SU-DHL-6 (cell line): ENCODE results near the gene LZTR1.

Experiments
- H2AFZ ChIP-seq: fragments of 200-600 bp; sonication (generic); 2 replicates; pipeline ENCODE4 v1.6.1; 2014; ENCODE audit warnings: low read depth, mild to moderate bottlenecking, moderate library complexity, mixed read lengths, antibody characterized with exemption, low read length; ENCODE audit not compliant: severe bottlenecking
- H3F3A ChIP-seq: fragments of 200-600 bp; shearing (Covaris generic); 2 replicates; pipeline ENCODE4 v1.6.0; 2016; ENCODE audit warnings: antibody characterized with exemption, mild to moderate bottlenecking; ENCODE audit not compliant: insufficient read depth
- H3K27ac ChIP-seq: fragments of 200-600 bp; sonication (generic); 2 replicates; pipeline ENCODE4 v1.5.1; 2016; ENCODE audit warnings: low read depth, mild to moderate bottlenecking, low read length, moderate library complexity, mixed read lengths
- H3K27me3 ChIP-seq: fragments of 200-600 bp; sonication (generic), shearing (Covaris generic); 2 replicates; pipeline ENCODE4 v1.6.0; 2014; ENCODE audit warnings: mild to moderate bottlenecking, low read length
- H3K36me3 ChIP-seq: fragments of 200-600 bp; sonication (generic); 2 replicates; pipeline ENCODE4 v1.6.1; 2014; ENCODE audit warnings: mild to moderate bottlenecking, low read length, mixed read lengths
- H3K4me2 ChIP-seq: fragments of 300-600, 200-600 bp; shearing (Covaris generic), sonication (generic); 2 replicates; pipeline ENCODE4 v1.6.0; 2014; ENCODE audit warnings: low read length, low read depth, mild to moderate bottlenecking; ENCODE audit not compliant: poor library complexity, severe bottlenecking
- H3K4me3 ChIP-seq: fragments of 200-600 bp; sonication (generic); 2 replicates; pipeline ENCODE4 v1.5.1; 2014; ENCODE audit warnings: antibody characterized with exemption, low read length, mild to moderate bottlenecking, mixed read lengths; ENCODE audit not compliant: insufficient read depth, poor library complexity, severe bottlenecking
- H3K79me2 ChIP-seq: fragments of 200-600 bp; sonication (generic); 2 replicates; pipeline ENCODE4 v1.6.1; 2014; ENCODE audit warnings: mild to moderate bottlenecking, low read length, moderate library complexity; ENCODE audit not compliant: insufficient read depth
- H3K9ac ChIP-seq: fragments of 200-600 bp; sonication (generic); 2 replicates; pipeline ENCODE4 v1.7.0; 2014; ENCODE audit warnings: mild to moderate bottlenecking, low read length
- H3K9me2 ChIP-seq: fragments of 200-600 bp; sonication (generic); replicated peaks from 2 replicates; pipeline ENCODE4 v1.6.1; 2014; ENCODE audit warnings: low read length; ENCODE audit not compliant: insufficient read depth
- H3K9me3 ChIP-seq: fragments of 200-600 bp; sonication (generic); 2 replicates; pipeline ENCODE4 v1.6.1; 2014; ENCODE audit warnings: low read length, mixed read lengths; ENCODE audit not compliant: insufficient read depth
- H4K20me1 ChIP-seq: fragments of 200-600 bp; sonication (generic); 2 replicates; pipeline ENCODE4 v1.6.1; 2014; ENCODE audit warnings: low read depth, mild to moderate bottlenecking, antibody characterized with exemption, low read length, moderate library complexity, mixed read lengths
- CTCF ChIP-seq: fragments of 200-600 bp; sonication (generic); IDR thresholded peaks from one replicate; pipeline ENCODE4 v1.5.1; 2017; ENCODE audit warnings: antibody characterized with exemption, mild to moderate bottlenecking, low read length, moderate library complexity; ENCODE audit not compliant: insufficient read depth, poor library complexity, severe bottlenecking
- EZH2phosphoT487 ChIP-seq: fragments of 200-600 bp; sonication (generic), shearing (Covaris generic); conservative IDR thresholded peaks from 2 replicates; pipeline ENCODE4 v1.6.1; 2018; ENCODE audit warnings: mild to moderate bottlenecking, antibody characterized with exemption, low read length, moderate library complexity, mixed read lengths

Gene LZTR1

GRCh38 chr22:20952544-20953341 lies 29.4 kb upstream of the LZTR1 start:
- H4K20me1 ChIP-seq = no peaks in the 10 kb centered on the region

GRCh38 chr22:20953342-20953608 lies 28.8 kb upstream of the LZTR1 start:
- H3K9me2 ChIP-seq = no peaks in the 10 kb centered on the region
- no peaks in the 10 kb centered on the region for H3K9me3 ChIP-seq
- H3F3A ChIP-seq = no peaks in the 10 kb centered on the region
- no peaks in the 10 kb centered on the region for H3K27me3 ChIP-seq
- H3K4me3 ChIP-seq = no peak overlapping the region
- no peaks in the 10 kb centered on the region for H3K36me3 ChIP-seq
- H3K4me2 ChIP-seq = no peak overlapping the region
- no peaks in the 10 kb centered on the region for H4K20me1 ChIP-seq
- no peak overlapping the region for H3K27ac ChIP-seq
- H3K9ac ChIP-seq = no peak overlapping the region
- TF ChIP-seq EZH2phosphoT487 (no peak), CTCF (no peak)
- no peak overlapping the region for H2AFZ ChIP-seq
- H3K79me2 ChIP-seq = peaks cover 7% of the 10 kb centered on the region

More at GRCh38 chr22:20952544-20953341, 29.4 kb upstream of the LZTR1 start:
- no peaks in the 10 kb centered on the region for H3F3A ChIP-seq
- no peak overlapping the region for H2AFZ ChIP-seq
- no peaks in the 10 kb centered on the region for H3K27me3 ChIP-seq
- H3K79me2 ChIP-seq = peaks cover 13% of the 10 kb centered on the region
- H3K4me2 ChIP-seq = no peak overlapping the region
- TF ChIP-seq CTCF (no peak), EZH2phosphoT487 (no peak)
- no peak overlapping the region for H3K27ac ChIP-seq
- H3K9ac ChIP-seq = no peak overlapping the region
- no peaks in the 10 kb centered on the region for H3K36me3 ChIP-seq
- H3K9me2 ChIP-seq = no peaks in the 10 kb centered on the region
- H3K4me3 ChIP-seq = no peak overlapping the region
- no peaks in the 10 kb centered on the region for H3K9me3 ChIP-seq

GRCh38 chr22:20953668-20954500 lies 28.2 kb upstream of the LZTR1 start:
- Histone ChIP-seq H3K4me2 (no peak overlapping the region), H2AFZ (no peak overlapping the region), H3K9me2 (no peaks in the 10 kb centered on the region), H3K36me3 (no peaks in the 10 kb centered on the region), H4K20me1 (no peaks in the 10 kb centered on the region), H3K27ac (no peak overlapping the region), H3K9me3 (no peaks in the 10 kb centered on the region), H3K9ac (no peak overlapping the region), H3K4me3 (no peak overlapping the region), H3F3A (no peaks in the 10 kb centered on the region), H3K79me2 (peaks cover 1% of the 10 kb centered on the region; the same call in 1 of the 2 replicates), H3K27me3 (no peaks in the 10 kb centered on the region)
- no peak for TF ChIP-seq EZH2phosphoT487
- TF ChIP-seq CTCF = no peak
